ENCODE measurements around the gene CHCHD1. TPM values are rescaled to one million over a fixed set of nuclear protein-coding genes. Genes with fewer than 3 reads are reported as not detected.

CHCHD1 gene
- 21.7 and 24.0 TPM in 2 replicates for total RNA-seq

DNA sequence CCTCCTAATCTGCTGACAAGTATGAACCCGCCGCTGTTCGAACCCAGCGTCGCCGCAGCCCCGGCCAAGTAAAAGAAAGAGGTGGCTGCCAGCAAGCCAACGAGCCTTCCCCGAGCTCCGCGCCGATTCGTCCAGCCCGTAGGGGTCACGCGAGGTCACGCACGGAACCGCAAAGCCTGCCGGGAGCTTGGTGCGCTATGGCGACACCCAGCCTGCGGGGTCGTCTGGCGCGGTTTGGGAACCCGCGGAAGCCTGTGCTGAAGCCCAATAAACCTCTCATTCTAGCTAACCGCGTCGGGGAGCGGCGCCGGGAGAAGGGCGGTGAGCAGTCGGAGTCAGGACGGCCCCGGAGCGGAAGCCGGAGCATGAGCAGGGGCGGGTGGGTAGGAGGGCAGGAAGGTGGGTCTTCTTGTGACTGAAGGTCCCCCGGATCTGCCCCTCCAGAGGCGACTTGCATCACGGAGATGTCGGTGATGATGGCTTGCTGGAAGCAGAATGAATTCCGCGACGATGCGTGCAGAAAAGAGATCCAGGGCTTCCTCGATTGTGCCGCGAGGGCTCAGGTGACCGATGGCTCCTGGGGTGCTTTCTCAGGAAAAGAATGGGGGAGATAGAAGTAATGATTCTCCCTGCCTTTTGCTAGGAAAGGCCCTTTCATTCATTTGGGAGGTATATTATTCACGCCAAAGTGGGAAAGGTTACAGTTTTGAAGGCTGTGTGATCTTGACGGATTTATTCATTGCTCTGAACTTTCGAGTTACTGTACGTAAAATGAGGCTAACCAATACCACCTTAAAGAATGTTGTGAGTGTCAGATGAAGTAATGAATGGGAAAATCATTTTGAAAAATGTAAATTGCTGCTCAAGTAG, at the start of gene CHCHD1:
TSS of gene CHCHD1 (plus strand) at position 170 of the 870 bp plus-strand sequence. CDS start at position 198, 28 bp downstream.

DNA sequence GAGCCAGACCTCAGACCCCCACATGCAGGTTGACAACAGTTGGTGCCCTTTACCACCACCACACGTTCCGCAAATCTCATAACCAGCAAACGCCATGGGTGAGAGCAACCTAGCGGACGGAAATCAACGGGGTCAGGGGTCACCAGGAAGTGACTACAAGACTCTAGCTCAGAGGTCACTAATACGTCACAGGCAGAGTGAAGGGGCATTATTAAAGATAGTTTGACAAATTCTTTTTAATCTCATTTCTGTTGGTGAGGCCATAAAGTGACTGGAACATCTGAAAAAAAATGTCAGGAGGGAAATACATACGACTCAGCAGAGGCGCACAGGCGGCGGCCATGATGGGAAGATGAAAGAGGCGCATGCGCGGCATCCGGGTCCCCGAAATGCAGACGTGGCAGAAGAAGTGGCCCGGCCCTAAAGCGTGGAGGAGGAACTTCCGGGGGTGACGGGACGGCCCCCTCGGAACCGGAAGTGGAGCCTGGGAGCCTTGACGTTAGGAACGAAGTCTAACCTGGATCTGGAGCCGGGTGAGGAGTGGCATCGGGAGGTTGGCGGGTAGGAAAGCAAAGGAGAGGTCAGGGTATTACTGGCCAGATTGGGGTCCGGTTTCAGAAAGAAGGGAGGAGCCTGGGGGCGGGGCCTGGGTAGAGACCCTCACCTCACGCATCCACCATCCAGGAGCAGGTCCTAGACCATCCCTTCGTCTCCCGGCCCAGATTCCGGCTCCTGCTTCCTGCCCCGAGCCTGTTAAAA, 37.8 kb upstream of the CHCHD1 start, which contains the start of gene SEC24C:
TSS of gene SEC24C (plus strand) at position 468 of the 759 bp plus-strand sequence. CDS start 2,461 bp downstream, outside the sequence.

DNA sequence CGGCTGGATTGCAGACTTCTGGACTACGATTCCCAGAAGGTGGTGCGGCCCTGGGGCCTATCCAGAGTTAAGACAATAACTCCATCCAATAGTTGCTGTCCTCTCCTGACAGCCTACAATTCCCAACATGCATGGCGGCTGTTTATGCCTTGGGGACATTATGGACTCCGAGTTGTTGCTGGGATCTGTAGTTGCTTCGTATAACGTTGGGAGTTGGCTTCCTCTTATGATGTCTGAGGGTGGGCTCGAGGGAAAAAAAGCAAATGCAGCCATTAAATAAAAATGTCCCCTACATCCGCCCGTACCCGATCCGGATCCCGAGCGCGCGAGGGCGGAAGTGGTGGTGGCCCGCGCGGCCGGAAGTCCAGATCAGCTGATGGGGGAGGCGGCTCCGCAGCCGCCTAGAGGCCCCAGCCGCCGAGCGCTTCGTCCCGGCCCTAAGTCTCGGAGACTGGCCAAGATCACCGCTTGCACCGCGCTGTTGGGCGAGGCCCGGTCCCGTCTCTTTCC, 3.4 kb downstream of the CHCHD1 start, which contains the start of gene ZSWIM8:
TSS of gene ZSWIM8 (plus strand) at position 396 of the 510 bp plus-strand sequence. CDS start 273 bp downstream, outside the sequence.

Other genes with a start within 250 kb of the CHCHD1 start
- 7.0 and 8.2 TPM in 2 replicates for gene USP54, start 190.7 kb upstream of the CHCHD1 start, total RNA-seq
- gene MYOZ1, start 140.6 kb upstream of the CHCHD1 start, total RNA-seq, result 0.06 TPM in 1 of 2 replicates, not detected in the other
- gene SYNPO2L, start 126.0 kb upstream of the CHCHD1 start, total RNA-seq, result under 0.01 TPM in 1 of 2 replicates, not detected in the other
- 2.6 and 2.7 TPM in 2 replicates for gene AGAP5, start 83.9 kb upstream of the CHCHD1 start, total RNA-seq
- gene SEC24C, start 37.7 kb upstream of the CHCHD1 start, total RNA-seq, result 73.2 and 81.0 TPM in 2 replicates
- 45.9 and 48.9 TPM in 2 replicates for gene ZSWIM8, start 3.6 kb downstream of the CHCHD1 start, total RNA-seq
- gene NDST2, start 29.6 kb downstream of the CHCHD1 start, total RNA-seq, result 9.2 and 16.4 TPM in 2 replicates
- gene CAMK2G, start 92.5 kb downstream of the CHCHD1 start, total RNA-seq, result 22.6 and 25.7 TPM in 2 replicates
- gene PLAU, start 129.1 kb downstream of the CHCHD1 start, total RNA-seq, result 37.4 and 45.2 TPM in 2 replicates
- 198 and 246 TPM in 2 replicates for gene VCL, start 216.1 kb downstream of the CHCHD1 start, total RNA-seq

Data from aortic smooth muscle cell (primary cell).